WTC11 (cell line): ENCODE measurements around the gene RIPOR2. TPM values are rescaled to one million over a fixed set of nuclear protein-coding genes. Genes with fewer than 3 reads are reported as not detected.

Source experiments
- ATAC-seq: fragments of 200-7000 bp; cut with Tn5 transposase; 2 replicates; pipeline ENCODE4 v1.10.0; 2021; ENCODE audit warnings: mild to moderate bottlenecking, moderate library complexity
- CTCF ChIA-PET: fragments of 300-600 bp; sonication (Branson Sonifier 250); formaldehyde crosslinking; loops from one replicate; lab custom pipeline; 2021; ENCODE audit warnings: antibody characterized with exemption; lab: Charles Lee
- POLR2A ChIA-PET: fragments of 350-600 bp; sonication (Branson Sonifier 250); formaldehyde crosslinking; loops from one replicate; lab custom pipeline; 2021; ENCODE audit warnings: antibody characterized with exemption; lab: Charles Lee
- DNase-seq: peaks from one replicate; pipeline ENCODE4 v3.0.0; 2021; ENCODE audit warnings: low spot score
- H3K27ac Mint-ChIP-seq: 2 replicates; pipeline ENCODE4 v1.8.0; 2021; ENCODE audit warnings: mixed read lengths
- H3K27me3 Mint-ChIP-seq: 2 replicates; pipeline ENCODE4 v1.8.0; 2021; ENCODE audit warnings: low read depth, mild to moderate bottlenecking, moderate library complexity, mixed read lengths
- H3K36me3 Mint-ChIP-seq: 2 replicates; pipeline ENCODE4 v1.8.0; 2021; ENCODE audit warnings: mixed read lengths
- H3K4me1 Mint-ChIP-seq: 2 replicates; pipeline ENCODE4 v1.8.0; 2022; ENCODE audit warnings: mixed read lengths
- H3K4me3 Mint-ChIP-seq: 2 replicates; pipeline ENCODE4 v1.8.0; 2021; ENCODE audit warnings: mild to moderate bottlenecking, moderate library complexity, mixed read lengths
- H3K9me3 Mint-ChIP-seq: 2 replicates; pipeline ENCODE4 v1.8.0; 2021; ENCODE audit warnings: mixed read lengths
- CTCF ChIP-seq: fragments of 200-600 bp; IDR thresholded peaks from 2 replicates; pipeline ENCODE4 v1.8.0; 2022; ENCODE audit warnings: antibody characterized with exemption
- ESRRA ChIP-seq: sonication (generic); formaldehyde crosslinking; IDR thresholded peaks from 2 replicates; pipeline ENCODE4 v1.8.1; 2022; ENCODE audit warnings: mild to moderate bottlenecking, missing genetic modification reagents, borderline replicate concordance
- FOXJ3 ChIP-seq: sonication (generic); formaldehyde crosslinking; IDR thresholded peaks from 2 replicates; pipeline ENCODE4 v1.9.0; 2021; ENCODE audit warnings: missing genetic modification reagents, mild to moderate bottlenecking, borderline replicate concordance
- NR1H2 ChIP-seq: sonication (generic); formaldehyde crosslinking; IDR thresholded peaks from 2 replicates; pipeline ENCODE4 v1.9.0; 2021; ENCODE audit warnings: mild to moderate bottlenecking, moderate library complexity, missing genetic modification reagents
- NR2C2 ChIP-seq: sonication (generic); formaldehyde crosslinking; IDR thresholded peaks from 2 replicates; pipeline ENCODE4 v1.8.0; 2022; ENCODE audit warnings: mild to moderate bottlenecking, missing genetic modification reagents
- SMAD3 ChIP-seq: sonication (generic); formaldehyde crosslinking; IDR thresholded peaks from 2 replicates; pipeline ENCODE4 v1.8.0; 2022; ENCODE audit warnings: missing genetic modification reagents, mild to moderate bottlenecking, borderline replicate concordance
- TEAD4 ChIP-seq: sonication (generic); formaldehyde crosslinking; IDR thresholded peaks from 2 replicates; pipeline ENCODE4 v1.8.0; 2022; ENCODE audit warnings: mild to moderate bottlenecking, missing genetic modification reagents
- ZBTB43 ChIP-seq: sonication (generic); formaldehyde crosslinking; IDR thresholded peaks from 2 replicates; pipeline ENCODE4 v1.8.1; 2023; ENCODE audit warnings: mild to moderate bottlenecking, missing genetic modification reagents
- ZNF121 ChIP-seq: sonication (generic); formaldehyde crosslinking; IDR thresholded peaks from 2 replicates; pipeline ENCODE4 v1.8.0; 2023; ENCODE audit warnings: missing genetic modification reagents
- ZNF219 ChIP-seq: sonication (generic); formaldehyde crosslinking; IDR thresholded peaks from 2 replicates; pipeline ENCODE4 v1.8.0; 2023; ENCODE audit warnings: missing genetic modification reagents, mild to moderate bottlenecking, borderline replicate concordance
- ZNF425 ChIP-seq: fragments of 250-450 bp; sonication (Bioruptor Pico); conservative IDR thresholded peaks from 2 replicates; pipeline ENCODE4 v1.9.0; 2021; ENCODE audit warnings: mild to moderate bottlenecking
- ZNF512 ChIP-seq: sonication (generic); formaldehyde crosslinking; IDR thresholded peaks from 2 replicates; pipeline ENCODE4 v1.8.1; 2022; ENCODE audit warnings: missing genetic modification reagents, borderline replicate concordance
- total RNA-seq: library from RNA; stranded (reverse); gene quantifications from 3 replicates; pipeline ENCODE4 v1.2.3, GENCODE V29; 2021
- TF ChIP-seq, protein P1 (sequence below): sonication (generic); formaldehyde crosslinking; IDR thresholded peaks from 2 replicates; pipeline ENCODE4 v1.8.0; 2023; ENCODE audit warnings: missing genetic modification reagents
- TF ChIP-seq, protein P2 (sequence below): sonication (generic); formaldehyde crosslinking; IDR thresholded peaks from 2 replicates; pipeline ENCODE4 v1.8.1; 2022; ENCODE audit warnings: mild to moderate bottlenecking, moderate library complexity, missing genetic modification reagents
- TF ChIP-seq, protein P3 (sequence below): sonication (generic); formaldehyde crosslinking; IDR thresholded peaks from 2 replicates; pipeline ENCODE4 v1.8.0; 2022; ENCODE audit warnings: mild to moderate bottlenecking, missing genetic modification reagents
- TF ChIP-seq, protein P4 (sequence below): fragments of 250-450 bp; sonication (Bioruptor Pico); IDR thresholded peaks from 2 replicates; pipeline ENCODE4 v1.9.0; 2021; ENCODE audit warnings: mild to moderate bottlenecking, borderline replicate concordance

RIPOR2 gene
- total RNA-seq, 1 experiment from 2014 or later, result 13.5 TPM

GRCh38 chr6:24757611-24758010, 178.1 kb downstream of the RIPOR2 start:
- ATAC-seq (no peak), DNase-seq (no peak)
- TF ChIP-seq, protein P1, sequence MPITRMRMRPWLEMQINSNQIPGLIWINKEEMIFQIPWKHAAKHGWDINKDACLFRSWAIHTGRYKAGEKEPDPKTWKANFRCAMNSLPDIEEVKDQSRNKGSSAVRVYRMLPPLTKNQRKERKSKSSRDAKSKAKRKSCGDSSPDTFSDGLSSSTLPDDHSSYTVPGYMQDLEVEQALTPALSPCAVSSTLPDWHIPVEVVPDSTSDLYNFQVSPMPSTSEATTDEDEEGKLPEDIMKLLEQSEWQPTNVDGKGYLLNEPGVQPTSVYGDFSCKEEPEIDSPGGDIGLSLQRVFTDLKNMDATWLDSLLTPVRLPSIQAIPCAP (CRISPR knock-in tag), result no peak
- TF ChIP-seq ZNF219 (CRISPR knock-in tag) (no peak), NR1H2 (CRISPR knock-in tag) (no peak), NR2C2 (CRISPR knock-in tag) (no peak), ZNF512 (CRISPR knock-in tag) (no peak), ZNF121 (CRISPR knock-in tag) (no peak), FOXJ3 (no peak), ZNF425 (CRISPR knock-in tag) (no peak), TEAD4 (CRISPR knock-in tag) (no peak), SMAD3 (CRISPR knock-in tag) (no peak), ZBTB43 (CRISPR knock-in tag) (no peak), ESRRA (no peak), CTCF (no peak)
- TF ChIP-seq, protein P2, sequence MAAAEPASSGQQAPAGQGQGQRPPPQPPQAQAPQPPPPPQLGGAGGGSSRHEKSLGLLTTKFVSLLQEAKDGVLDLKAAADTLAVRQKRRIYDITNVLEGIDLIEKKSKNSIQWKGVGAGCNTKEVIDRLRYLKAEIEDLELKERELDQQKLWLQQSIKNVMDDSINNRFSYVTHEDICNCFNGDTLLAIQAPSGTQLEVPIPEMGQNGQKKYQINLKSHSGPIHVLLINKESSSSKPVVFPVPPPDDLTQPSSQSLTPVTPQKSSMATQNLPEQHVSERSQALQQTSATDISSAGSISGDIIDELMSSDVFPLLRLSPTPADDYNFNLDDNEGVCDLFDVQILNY (CRISPR knock-in tag), result no peak
- TF ChIP-seq, protein P3, sequence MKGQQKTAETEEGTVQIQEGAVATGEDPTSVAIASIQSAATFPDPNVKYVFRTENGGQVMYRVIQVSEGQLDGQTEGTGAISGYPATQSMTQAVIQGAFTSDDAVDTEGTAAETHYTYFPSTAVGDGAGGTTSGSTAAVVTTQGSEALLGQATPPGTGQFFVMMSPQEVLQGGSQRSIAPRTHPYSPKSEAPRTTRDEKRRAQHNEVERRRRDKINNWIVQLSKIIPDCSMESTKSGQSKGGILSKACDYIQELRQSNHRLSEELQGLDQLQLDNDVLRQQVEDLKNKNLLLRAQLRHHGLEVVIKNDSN (CRISPR knock-in tag), result no peak
- TF ChIP-seq, protein P4, sequence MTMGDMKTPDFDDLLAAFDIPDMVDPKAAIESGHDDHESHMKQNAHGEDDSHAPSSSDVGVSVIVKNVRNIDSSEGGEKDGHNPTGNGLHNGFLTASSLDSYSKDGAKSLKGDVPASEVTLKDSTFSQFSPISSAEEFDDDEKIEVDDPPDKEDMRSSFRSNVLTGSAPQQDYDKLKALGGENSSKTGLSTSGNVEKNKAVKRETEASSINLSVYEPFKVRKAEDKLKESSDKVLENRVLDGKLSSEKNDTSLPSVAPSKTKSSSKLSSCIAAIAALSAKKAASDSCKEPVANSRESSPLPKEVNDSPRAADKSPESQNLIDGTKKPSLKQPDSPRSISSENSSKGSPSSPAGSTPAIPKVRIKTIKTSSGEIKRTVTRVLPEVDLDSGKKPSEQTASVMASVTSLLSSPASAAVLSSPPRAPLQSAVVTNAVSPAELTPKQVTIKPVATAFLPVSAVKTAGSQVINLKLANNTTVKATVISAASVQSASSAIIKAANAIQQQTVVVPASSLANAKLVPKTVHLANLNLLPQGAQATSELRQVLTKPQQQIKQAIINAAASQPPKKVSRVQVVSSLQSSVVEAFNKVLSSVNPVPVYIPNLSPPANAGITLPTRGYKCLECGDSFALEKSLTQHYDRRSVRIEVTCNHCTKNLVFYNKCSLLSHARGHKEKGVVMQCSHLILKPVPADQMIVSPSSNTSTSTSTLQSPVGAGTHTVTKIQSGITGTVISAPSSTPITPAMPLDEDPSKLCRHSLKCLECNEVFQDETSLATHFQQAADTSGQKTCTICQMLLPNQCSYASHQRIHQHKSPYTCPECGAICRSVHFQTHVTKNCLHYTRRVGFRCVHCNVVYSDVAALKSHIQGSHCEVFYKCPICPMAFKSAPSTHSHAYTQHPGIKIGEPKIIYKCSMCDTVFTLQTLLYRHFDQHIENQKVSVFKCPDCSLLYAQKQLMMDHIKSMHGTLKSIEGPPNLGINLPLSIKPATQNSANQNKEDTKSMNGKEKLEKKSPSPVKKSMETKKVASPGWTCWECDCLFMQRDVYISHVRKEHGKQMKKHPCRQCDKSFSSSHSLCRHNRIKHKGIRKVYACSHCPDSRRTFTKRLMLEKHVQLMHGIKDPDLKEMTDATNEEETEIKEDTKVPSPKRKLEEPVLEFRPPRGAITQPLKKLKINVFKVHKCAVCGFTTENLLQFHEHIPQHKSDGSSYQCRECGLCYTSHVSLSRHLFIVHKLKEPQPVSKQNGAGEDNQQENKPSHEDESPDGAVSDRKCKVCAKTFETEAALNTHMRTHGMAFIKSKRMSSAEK (CRISPR knock-in tag), result no peak
- Mint-ChIP-seq H3K4me1 (peaks cover 5% of the 10 kb centered on the region; the same call in 1 of the 2 replicates), H3K36me3 (no peaks in the 10 kb centered on the region), H3K27ac (no peak overlapping the region), H3K4me3 (no peak overlapping the region), H3K27me3 (no peaks in the 10 kb centered on the region), H3K9me3 (peaks cover 24% of the 10 kb centered on the region)
- ChIA-PET POLR2A (no interaction called here), CTCF (no interaction called here)
